ENCODE measurements around the gene BICC1. TPM values are rescaled to one million over a fixed set of nuclear protein-coding genes. Genes with fewer than 3 reads are reported as not detected.

The BICC1 gene
- total and polyA plus RNA-seq, 2 of the 13 experiments (the other 11 are each of a cell fraction or from before 2014, with no cell fraction given) = 0.18 to 1.5 TPM

DNA sequence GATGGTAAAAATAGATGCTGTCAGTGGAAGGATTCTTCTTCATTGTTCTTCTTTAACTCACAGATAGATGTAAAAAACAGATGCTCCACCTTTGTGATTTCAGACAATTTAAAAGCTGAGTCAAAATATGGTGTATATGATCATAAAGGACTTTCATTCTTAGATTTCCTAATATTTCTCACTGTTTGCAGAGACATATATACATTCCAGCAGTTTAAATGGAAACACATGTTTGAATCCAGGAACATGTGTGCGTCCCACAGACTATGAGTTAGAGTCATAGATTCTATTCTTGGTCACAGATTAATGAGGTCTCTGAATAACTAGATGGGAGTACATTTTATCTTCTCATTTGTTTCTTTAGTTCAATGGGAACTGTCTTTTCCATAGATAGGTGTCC lies 109.6 kb downstream of the BICC1 start:
- 96% methylated on average over 1 of the region's 1 CpG for WGBS (ENCODE audit: low lambda C conversion rate)
- no peaks in the 10 kb centered on the region for H3K36me3 ChIP-seq (replicated peaks in 1 of 2; ENCODE audit: control insufficient read depth in 1 of 2, insufficient read depth in 2 of 2, low read length in 2 of 2)
- no peak for DNase-seq (ENCODE audit: low spot score)
- no peak overlapping the region for H3K4me2 ChIP-seq (ENCODE audit: low read depth, low read length)
- no peaks in the 10 kb centered on the region for H3K4me1 ChIP-seq (ENCODE audit: insufficient read depth, low read length)
- in situ Hi-C loops (cut with HindIII; ENCODE audit: extremely low pct_ligation_motif_present, low pct_unique_long_range_greater_than_20kb) = no loop called here
- ATAC-seq = no peak
- FAIRE-seq = no peak
- no peaks in the 10 kb centered on the region for H3K79me2 ChIP-seq (ENCODE audit: insufficient read depth, low read length)
- BruUV-seq (replicated peaks) = no TSS peak
- CTCF ChIA-PET (ENCODE audit: low intra/inter-chr PET ratio, low total read pairs) = no interaction called here
- no peak overlapping the region for H3K27ac ChIP-seq (ENCODE audit: extremely low read length, insufficient read depth, low read length)
- intact Hi-C loops (cut with micrococcal nuclease; ENCODE audit: unreplicated experiment) = no loop called here
- no peaks in the 10 kb centered on the region for H3K27me3 ChIP-seq (ENCODE audit: control insufficient read depth in 1 of 2, insufficient read depth in 2 of 2, low read length in 2 of 2)
- no peaks in the 10 kb centered on the region for H3K9me3 ChIP-seq (ENCODE audit: low read length)
- no peak overlapping the region for H3K4me3 ChIP-seq (replicated peaks in 1 of 3; ENCODE audit: insufficient read depth in 1 of 3, low read depth in 2 of 3, low read length in 3 of 3)
- TF ChIP-seq, protein P1, sequence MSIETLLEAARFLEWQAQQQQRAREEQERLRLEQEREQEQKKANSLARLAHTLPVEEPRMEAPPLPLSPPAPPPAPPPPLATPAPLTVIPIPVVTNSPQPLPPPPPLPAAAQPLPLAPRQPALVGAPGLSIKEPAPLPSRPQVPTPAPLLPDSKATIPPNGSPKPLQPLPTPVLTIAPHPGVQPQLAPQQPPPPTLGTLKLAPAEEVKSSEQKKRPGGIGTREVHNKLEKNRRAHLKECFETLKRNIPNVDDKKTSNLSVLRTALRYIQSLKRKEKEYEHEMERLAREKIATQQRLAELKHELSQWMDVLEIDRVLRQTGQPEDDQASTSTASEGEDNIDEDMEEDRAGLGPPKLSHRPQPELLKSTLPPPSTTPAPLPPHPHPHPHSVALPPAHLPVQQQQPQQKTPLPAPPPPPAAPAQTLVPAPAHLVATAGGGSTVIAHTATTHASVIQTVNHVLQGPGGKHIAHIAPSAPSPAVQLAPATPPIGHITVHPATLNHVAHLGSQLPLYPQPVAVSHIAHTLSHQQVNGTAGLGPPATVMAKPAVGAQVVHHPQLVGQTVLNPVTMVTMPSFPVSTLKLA (IDR thresholded peaks at IDR 0.05) = peak; percentile 52
- no peak for TF ChIP-seq ZNF121 (CRISPR knock-in tag; IDR thresholded peaks at IDR 0.05)
- no peak overlapping the region for H2AFZ ChIP-seq (ENCODE audit: low read length)
- H3K9ac ChIP-seq (ENCODE audit: insufficient read depth, low read depth, low read length) = no peak overlapping the region
- POLR2A ChIA-PET = no interaction called here
- no peaks in the 10 kb centered on the region for H4K20me1 ChIP-seq (ENCODE audit: insufficient read depth, low read length)

DNA sequence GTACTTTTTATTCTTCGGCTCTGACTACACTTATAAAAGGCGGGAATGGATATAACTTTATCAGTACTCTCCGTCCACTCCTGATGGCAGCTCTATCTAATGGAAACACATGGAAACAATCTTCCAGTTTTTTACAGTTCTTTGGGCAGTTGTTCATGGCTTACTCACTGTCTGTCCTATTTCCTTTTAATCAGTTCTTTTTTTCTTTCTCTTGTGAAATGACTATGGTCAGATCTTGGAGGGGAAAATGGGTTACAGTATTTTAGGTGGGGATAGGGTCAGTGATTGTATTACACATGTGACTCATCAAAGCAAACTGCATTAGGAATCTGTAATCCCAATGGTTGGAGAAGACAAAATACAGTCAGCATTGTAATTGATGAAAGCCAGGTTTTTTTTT lies 112.4 kb downstream of the BICC1 start:
- no peak for ATAC-seq
- no peak overlapping the region for H3K4me2 ChIP-seq (ENCODE audit: low read depth, low read length)
- no TSS peak for BruUV-seq (replicated peaks)
- TF ChIP-seq KAT8 (CRISPR knock-in tag; IDR thresholded peaks at IDR 0.05) (no peak), ZBTB43 (CRISPR knock-in tag; conservative IDR thresholded peaks at IDR 0.05) (no peak), ZNF574 (CRISPR knock-in tag; IDR thresholded peaks at IDR 0.05) (no peak), ZNF891 (CRISPR knock-in tag; IDR thresholded peaks at IDR 0.05) (no peak), NAIF1 (CRISPR knock-in tag; IDR thresholded peaks at IDR 0.05; ENCODE audit: borderline replicate concordance) (no peak)

More for the DNA sequence above, 112.4 kb downstream of the BICC1 start:
- FAIRE-seq (no peak), DNase-seq (ENCODE audit: low spot score) (peak; percentile 6)
- H3K79me2 ChIP-seq (ENCODE audit: insufficient read depth, low read length) = no peaks in the 10 kb centered on the region
- no peak overlapping the region for H3K9ac ChIP-seq (ENCODE audit: insufficient read depth, low read depth, low read length)
- in situ Hi-C loops (cut with HindIII; ENCODE audit: extremely low pct_ligation_motif_present, low pct_unique_long_range_greater_than_20kb) (no loop called here), intact Hi-C loops (cut with micrococcal nuclease; ENCODE audit: unreplicated experiment) (no loop called here)
- no peak overlapping the region for H2AFZ ChIP-seq (ENCODE audit: low read length)
- H3K36me3 ChIP-seq (replicated peaks in 1 of 2; ENCODE audit: control insufficient read depth in 1 of 2, insufficient read depth in 2 of 2, low read length in 2 of 2) = no peaks in the 10 kb centered on the region
- H3K27me3 ChIP-seq (ENCODE audit: control insufficient read depth in 1 of 2, insufficient read depth in 2 of 2, low read length in 2 of 2) = no peaks in the 10 kb centered on the region
- POLR2A ChIA-PET = no interaction called here
- 84% methylated on average over 3 of the region's 3 CpGs for WGBS (ENCODE audit: low lambda C conversion rate)
- no peak overlapping the region for H3K27ac ChIP-seq (ENCODE audit: extremely low read length, insufficient read depth, low read length)
- no peaks in the 10 kb centered on the region for H4K20me1 ChIP-seq (ENCODE audit: insufficient read depth, low read length)
- no peaks in the 10 kb centered on the region for H3K9me3 ChIP-seq (ENCODE audit: low read length)
- CTCF ChIA-PET (ENCODE audit: low intra/inter-chr PET ratio, low total read pairs) = no interaction called here
- no peak overlapping the region for H3K4me3 ChIP-seq (replicated peaks in 1 of 3; ENCODE audit: insufficient read depth in 1 of 3, low read depth in 2 of 3, low read length in 3 of 3)
- H3K4me1 ChIP-seq (ENCODE audit: insufficient read depth, low read length) = no peaks in the 10 kb centered on the region
